T-helper 2 cell treated with Interferon-gamma antibody and Interleukin-4, amounts not matched to agents 5 μg/mL and 100 μg/mL, for 36 hours (primary cell): ENCODE results near the gene RNF38.
"Not testable (repeated sequence)": the region's sequence is repeated elsewhere in the genome, so short reads cannot be mapped to it uniquely, and the experiment has no call there.

ENCODE experiments used
- DNase-seq: peaks from one replicate; pipeline ENCODE4 v3.0.0; 2021; ENCODE audit warnings: low spot score
- H3K27ac Mint-ChIP-seq: one replicate; pipeline ENCODE4 v1.8.0; 2021; ENCODE audit warnings: mild to moderate bottlenecking, mixed read lengths
- H3K27me3 Mint-ChIP-seq: one replicate; pipeline ENCODE4 v1.8.0; 2021; ENCODE audit warnings: low read depth, mixed read lengths
- H3K36me3 Mint-ChIP-seq: one replicate; pipeline ENCODE4 v1.8.0; 2021; ENCODE audit warnings: low read depth, mixed read lengths
- H3K4me1 Mint-ChIP-seq: one replicate; pipeline ENCODE4 v1.8.0; 2021; ENCODE audit warnings: low read depth, mixed read lengths
- H3K4me3 Mint-ChIP-seq: one replicate; pipeline ENCODE4 v1.8.0; 2022; ENCODE audit warnings: mild to moderate bottlenecking, moderate library complexity, mixed read lengths
- H3K9me3 Mint-ChIP-seq: one replicate; pipeline ENCODE4 v1.8.0; 2021; ENCODE audit warnings: mixed read lengths

The RNF38 gene

DNA sequence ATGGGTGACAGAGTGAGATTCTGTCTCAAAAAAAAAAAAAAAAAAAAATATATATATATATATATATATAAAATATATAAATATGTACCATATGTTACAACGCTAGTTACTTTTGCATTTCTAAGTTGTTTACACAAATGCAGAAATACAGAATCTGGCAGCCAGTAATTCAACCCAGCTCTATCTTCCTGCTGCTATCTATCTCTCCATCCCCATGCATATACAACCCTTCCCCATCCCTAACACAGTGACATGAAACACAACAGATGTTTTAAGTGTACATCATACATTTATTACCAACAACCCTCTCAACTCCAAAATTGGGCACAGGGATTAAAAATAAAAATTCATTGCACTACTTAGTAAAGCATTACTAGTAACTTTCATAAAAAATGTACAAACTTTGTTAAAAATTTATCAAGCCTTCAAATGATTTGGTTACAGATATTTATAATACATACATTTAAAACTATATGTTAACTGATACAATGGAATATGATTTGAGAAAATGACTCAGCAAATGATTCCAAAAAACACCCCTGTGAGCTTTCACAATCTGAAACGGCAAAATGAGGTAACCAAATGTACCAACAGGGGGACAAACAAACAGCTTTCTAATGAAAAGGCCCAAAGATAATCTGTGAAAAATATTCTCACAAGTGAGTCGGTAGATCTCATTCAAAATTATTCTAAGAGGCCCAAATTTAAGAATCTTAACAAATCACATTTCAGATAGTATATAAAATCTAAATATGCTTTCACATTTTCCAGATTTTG lies 63.8 kb downstream of the RNF38 start:
- Mint-ChIP-seq H3K9me3 (no peaks in the 10 kb centered on the region), H3K4me3 (no peak overlapping the region), H3K4me1 (peaks cover 5% of the 10 kb centered on the region), H3K27ac (no peak overlapping the region), H3K27me3 (no peaks in the 10 kb centered on the region), H3K36me3 (peaks cover 38% of the 10 kb centered on the region)
- no peak for DNase-seq

DNA sequence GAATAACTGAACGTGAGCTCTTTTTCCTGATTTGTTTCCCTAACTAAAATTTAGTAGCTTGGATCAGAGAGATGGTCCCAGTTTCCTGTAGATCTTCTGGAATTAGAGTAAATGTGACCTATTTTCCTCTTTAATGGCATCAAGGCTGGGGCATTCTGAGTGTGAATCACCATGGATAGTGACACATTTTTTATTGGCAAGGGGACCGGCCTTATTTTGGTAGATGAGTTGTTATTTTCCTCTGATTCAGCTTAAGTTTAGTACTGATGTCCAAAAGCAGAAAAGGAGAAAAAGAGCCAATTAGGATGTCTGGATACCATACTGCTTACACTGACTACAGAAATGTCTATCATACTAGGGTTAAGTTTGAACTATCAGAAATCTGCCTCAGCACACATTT lies 68.1 kb downstream of the RNF38 start:
- H3K4me3 Mint-ChIP-seq, result no peak overlapping the region
- H3K27me3 Mint-ChIP-seq, result no peaks in the 10 kb centered on the region
- no peak for DNase-seq
- no peaks in the 10 kb centered on the region for H3K9me3 Mint-ChIP-seq
- no peak overlapping the region for H3K27ac Mint-ChIP-seq
- peaks cover 2% of the 10 kb centered on the region for H3K4me1 Mint-ChIP-seq
- peaks cover 12% of the 10 kb centered on the region for H3K36me3 Mint-ChIP-seq

DNA sequence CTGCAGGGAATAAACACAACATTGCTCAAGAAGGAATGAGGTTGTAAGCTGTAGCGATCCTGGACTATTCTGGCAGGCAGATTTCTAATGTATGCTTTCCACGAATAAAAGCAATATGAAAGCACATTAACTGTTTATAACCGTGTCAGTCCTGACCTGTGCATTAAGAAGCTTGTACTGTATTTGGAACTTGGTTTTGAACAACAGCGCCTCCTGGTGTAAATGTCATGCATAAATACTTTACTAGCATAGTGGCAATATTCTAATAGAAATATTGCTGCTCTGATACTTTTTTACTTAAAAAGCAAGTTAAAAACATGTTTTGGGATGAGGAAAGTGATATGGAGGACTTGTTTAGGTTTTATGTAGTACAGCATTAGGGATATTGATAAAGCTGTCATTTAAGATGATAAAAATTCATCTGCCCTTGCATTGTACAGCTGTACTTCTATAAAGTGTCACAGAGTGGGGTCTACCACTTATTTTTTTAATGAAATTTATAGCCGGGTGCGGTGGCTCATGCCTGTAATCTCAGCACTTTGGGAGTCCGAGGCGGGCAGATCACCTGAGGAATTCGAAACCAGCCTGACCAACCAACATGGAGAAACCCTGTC lies 71.2 kb downstream of the RNF38 start:
- no peak overlapping the region for H3K4me3 Mint-ChIP-seq
- H3K4me1 Mint-ChIP-seq, result no peaks in the 10 kb centered on the region
- no peak overlapping the region for H3K27ac Mint-ChIP-seq
- no peaks in the 10 kb centered on the region for H3K27me3 Mint-ChIP-seq
- H3K36me3 Mint-ChIP-seq, result no peaks in the 10 kb centered on the region
- no peaks in the 10 kb centered on the region for H3K9me3 Mint-ChIP-seq
- peak; percentile 14 for DNase-seq

DNA sequence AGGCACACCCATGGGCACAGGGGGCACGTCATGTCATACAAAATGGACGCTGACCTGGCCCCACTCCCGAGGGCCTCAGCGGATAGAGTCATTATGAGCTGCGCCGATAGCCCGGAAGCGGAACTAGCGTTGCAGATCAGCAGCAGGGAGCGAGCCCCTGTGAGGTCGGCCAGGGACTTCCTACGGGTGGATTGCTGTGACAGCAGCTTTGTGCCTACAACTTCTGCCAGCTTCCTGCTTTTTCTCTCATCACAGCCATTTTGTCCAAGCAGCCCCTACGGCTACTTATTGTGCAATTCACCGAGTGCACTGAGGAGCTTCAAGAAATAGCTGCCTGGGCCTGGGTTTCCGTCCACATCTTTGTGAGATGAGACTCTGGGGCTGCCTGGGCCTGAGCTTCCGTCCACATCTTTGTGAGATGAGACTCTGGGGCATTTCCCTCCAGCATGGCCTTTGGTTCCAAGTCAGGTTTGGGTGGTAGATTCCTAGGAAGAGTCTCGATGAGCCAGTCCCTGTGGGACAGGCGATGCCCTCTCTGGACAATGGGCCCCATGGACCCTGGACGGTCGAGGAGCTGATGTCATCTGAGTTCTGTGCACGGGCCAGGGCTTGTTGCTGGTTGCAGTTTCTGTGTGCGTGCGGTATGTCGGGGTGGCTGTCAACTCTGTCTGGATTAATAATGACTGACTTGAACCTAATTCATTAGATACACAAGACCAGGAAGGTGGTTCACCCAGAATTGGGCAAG lies 74.8 kb downstream of the RNF38 start:
- no peaks in the 10 kb centered on the region for H3K9me3 Mint-ChIP-seq
- H3K27me3 Mint-ChIP-seq, result no peaks in the 10 kb centered on the region
- H3K4me1 Mint-ChIP-seq, result no peaks in the 10 kb centered on the region
- no peaks in the 10 kb centered on the region for H3K36me3 Mint-ChIP-seq
- H3K4me3 Mint-ChIP-seq, result no peak overlapping the region
- H3K27ac Mint-ChIP-seq, result no peak overlapping the region
- no peak for DNase-seq

DNA sequence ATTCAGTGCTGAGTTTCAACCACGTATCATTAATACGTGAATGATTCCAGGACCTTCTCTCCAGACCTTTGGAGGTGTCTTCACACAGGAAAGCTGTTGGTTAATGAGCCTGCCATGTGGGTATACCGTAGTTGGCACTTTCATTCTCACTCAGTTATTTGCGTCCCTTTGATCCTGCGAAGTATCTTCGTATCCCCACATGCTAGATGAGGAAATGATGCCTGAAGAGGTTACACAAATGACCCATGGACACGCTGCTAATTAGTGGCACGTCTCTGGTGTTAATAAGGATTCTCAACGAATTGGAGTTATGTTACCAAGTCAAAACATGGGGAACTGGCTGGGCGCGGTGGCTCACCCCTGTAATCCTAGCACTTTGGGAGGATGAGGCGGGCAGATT lies 76.1 kb downstream of the RNF38 start:
- Mint-ChIP-seq H3K27me3 (no peaks in the 10 kb centered on the region), H3K4me3 (no peak overlapping the region), H3K4me1 (no peaks in the 10 kb centered on the region), H3K36me3 (no peaks in the 10 kb centered on the region), H3K9me3 (no peaks in the 10 kb centered on the region), H3K27ac (no peak overlapping the region)
- no peak for DNase-seq

DNA sequence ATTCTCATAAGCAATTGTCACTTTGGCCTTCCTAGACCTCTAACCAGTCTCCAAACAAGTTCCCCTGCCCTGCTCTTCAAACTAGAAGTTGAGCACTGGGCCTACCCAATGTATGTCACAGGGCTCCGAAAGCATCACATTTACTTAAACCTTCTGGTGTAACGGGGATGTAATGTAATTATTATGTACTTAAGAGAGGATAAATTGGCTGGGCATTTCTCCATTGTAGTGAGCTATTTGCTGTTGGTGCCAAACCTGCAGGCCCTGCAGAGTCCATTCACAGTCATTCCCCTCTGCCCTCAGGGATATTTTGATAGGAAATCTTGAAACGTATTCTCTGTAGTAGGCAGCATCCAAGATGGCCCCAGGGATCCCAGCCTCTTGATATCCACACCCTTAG lies 77.6 kb downstream of the RNF38 start:
- H3K36me3 Mint-ChIP-seq, result no peaks in the 10 kb centered on the region
- no peak overlapping the region for H3K27ac Mint-ChIP-seq
- no peaks in the 10 kb centered on the region for H3K9me3 Mint-ChIP-seq
- no peak overlapping the region for H3K4me3 Mint-ChIP-seq
- no peak for DNase-seq
- no peaks in the 10 kb centered on the region for H3K27me3 Mint-ChIP-seq
- H3K4me1 Mint-ChIP-seq, result no peaks in the 10 kb centered on the region

DNA sequence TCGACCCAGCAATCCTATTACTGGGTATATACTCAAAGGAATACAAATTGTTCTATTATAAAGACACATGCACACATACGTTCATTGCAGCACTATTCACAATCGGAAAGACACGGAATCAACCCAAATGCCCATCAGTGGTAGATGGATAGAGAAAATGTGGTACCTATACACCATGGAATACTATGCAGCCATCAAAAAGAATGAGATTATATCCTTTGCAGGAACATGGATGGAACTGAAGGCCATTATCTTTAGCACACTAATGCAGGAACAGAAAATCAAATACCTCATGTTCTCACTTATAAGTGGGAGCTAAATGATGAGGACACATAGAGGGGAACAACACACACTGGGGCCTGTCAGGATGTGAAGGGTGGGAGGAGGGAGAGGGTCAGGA lies 78.2 kb downstream of the RNF38 start:
- H3K27ac Mint-ChIP-seq, H3K9me3 Mint-ChIP-seq, H3K4me3 Mint-ChIP-seq, H3K27me3 Mint-ChIP-seq, DNase-seq, H3K4me1 Mint-ChIP-seq, H3K36me3 Mint-ChIP-seq: not testable (repeated sequence)

DNA sequence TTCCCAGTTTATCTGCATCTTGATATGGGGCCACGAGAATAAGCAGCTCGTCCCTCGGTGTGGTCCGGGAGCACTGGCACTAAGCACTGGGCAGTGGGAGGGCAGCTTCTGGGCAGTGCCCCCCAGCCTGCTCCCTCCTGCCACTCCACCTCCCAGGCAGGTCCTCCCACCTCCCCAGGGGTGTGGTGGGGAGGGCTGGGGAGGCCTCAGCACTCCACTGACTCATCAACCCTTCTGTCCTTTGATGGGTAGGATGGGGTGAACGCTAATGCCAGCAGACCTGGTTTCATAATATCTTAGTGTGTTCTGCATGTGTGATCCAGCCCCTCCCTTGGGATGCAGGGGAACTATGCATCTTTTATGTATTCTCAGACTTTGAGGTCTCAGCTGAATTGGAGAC lies 79.6 kb downstream of the RNF38 start:
- Mint-ChIP-seq H3K4me3 (no peak overlapping the region), H3K4me1 (no peaks in the 10 kb centered on the region), H3K36me3 (no peaks in the 10 kb centered on the region), H3K27me3 (peaks cover 4% of the 10 kb centered on the region), H3K27ac (no peak overlapping the region), H3K9me3 (no peaks in the 10 kb centered on the region)
- no peak for DNase-seq

DNA sequence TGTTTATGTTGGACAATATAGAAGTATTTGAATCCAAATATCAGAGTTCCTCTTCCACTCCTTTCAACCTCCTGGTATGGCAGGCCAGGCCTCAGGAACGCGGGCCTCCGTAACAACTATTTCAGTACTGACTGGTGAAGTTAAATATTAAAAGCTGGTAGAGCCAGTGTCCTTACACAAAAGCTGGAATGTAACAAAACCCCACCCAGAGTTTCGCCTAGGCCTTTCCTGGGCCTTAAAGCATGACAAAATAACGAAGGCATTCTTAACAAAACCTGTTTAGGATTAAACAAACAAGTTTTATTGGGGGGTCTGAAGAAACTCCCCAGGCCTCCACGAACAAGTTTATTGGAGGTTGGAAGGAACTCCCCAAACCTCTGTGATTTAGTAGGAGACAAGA lies 80.3 kb downstream of the RNF38 start:
- peaks cover 5% of the 10 kb centered on the region for H3K27me3 Mint-ChIP-seq
- no peaks in the 10 kb centered on the region for H3K4me1 Mint-ChIP-seq
- no peaks in the 10 kb centered on the region for H3K9me3 Mint-ChIP-seq
- no peak for DNase-seq
- H3K4me3 Mint-ChIP-seq, result no peak overlapping the region
- H3K36me3 Mint-ChIP-seq, result no peaks in the 10 kb centered on the region
- no peak overlapping the region for H3K27ac Mint-ChIP-seq

DNA sequence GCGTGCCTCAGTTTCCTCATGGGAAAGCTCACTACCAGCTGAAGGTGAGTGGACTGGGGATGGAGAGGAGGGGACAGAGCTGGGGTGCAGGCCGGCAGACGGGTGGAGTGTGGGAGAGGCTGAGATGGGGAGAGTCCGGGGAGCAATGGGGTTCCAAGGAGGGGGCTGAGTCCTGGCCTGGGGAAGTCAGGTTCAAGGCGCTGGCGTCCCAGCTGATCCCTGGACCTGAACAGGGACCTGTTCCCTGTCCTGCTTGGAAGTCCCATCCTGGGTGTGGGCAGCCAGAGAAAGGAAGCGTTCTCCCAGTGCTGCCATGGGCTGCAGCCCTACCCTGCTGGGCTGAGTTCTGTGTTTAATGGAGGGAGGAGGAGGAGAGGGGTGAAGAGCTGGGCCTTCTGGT lies 80.9 kb downstream of the RNF38 start:
- Mint-ChIP-seq H3K27ac (no peak overlapping the region), H3K4me1 (no peaks in the 10 kb centered on the region), H3K27me3 (peaks cover 5% of the 10 kb centered on the region), H3K4me3 (no peak overlapping the region), H3K9me3 (no peaks in the 10 kb centered on the region), H3K36me3 (no peaks in the 10 kb centered on the region)
- no peak for DNase-seq

DNA sequence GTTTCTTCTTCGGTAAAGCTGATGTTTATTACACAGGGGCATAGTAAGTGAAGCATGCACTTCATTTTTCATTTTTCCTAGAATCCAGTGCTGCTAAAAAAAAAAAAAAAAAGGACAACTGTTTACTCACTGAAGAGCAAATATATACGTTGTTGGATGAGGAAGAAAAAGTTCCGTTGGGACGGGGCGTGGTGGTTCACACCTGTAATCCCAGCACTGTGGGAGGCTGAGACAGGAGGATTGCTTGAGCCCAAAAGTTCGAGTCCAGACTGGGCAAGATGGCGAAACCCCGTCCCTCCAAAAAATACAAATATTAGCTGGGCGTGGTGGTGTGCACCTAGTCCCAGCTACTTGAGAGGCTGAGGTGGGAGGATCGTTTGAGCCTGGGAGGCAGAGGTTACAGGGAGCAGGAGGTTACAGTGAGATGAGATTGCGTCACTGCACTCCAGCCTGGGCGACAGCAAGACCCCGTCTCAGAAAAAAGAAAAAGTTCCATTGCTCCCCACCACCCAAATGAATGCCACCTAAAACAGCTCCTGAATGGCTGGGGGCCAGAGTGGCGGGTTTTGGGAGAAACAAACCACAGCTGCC lies 81.8 kb downstream of the RNF38 start:
- Mint-ChIP-seq H3K27ac (no peak overlapping the region), H3K27me3 (peaks cover 5% of the 10 kb centered on the region), H3K36me3 (no peaks in the 10 kb centered on the region), H3K4me1 (no peaks in the 10 kb centered on the region), H3K4me3 (no peak overlapping the region), H3K9me3 (no peaks in the 10 kb centered on the region)
- no peak for DNase-seq

DNA sequence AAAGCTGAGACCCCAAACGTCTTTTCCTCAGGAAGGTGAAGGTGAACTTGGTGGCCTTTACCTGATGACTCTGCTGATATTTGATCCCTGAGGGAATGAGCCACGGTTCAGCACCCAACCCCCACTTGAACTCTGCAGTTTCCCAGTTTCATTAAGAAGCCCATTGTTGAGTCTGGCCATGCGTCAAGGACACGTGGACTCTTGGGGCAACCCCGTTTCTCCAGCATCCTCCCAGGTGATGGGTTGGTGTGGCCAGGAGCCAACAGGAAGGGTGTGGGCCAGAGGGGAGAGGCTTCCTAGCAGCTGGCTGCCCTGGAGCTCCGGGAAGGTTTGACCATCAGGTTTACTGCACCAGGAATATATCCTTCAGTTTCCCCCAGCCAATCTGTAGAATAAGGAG lies 82.3 kb downstream of the RNF38 start:
- Mint-ChIP-seq H3K4me3 (no peak overlapping the region), H3K27me3 (peaks cover 5% of the 10 kb centered on the region)
- DNase-seq, result no peak

DNA sequence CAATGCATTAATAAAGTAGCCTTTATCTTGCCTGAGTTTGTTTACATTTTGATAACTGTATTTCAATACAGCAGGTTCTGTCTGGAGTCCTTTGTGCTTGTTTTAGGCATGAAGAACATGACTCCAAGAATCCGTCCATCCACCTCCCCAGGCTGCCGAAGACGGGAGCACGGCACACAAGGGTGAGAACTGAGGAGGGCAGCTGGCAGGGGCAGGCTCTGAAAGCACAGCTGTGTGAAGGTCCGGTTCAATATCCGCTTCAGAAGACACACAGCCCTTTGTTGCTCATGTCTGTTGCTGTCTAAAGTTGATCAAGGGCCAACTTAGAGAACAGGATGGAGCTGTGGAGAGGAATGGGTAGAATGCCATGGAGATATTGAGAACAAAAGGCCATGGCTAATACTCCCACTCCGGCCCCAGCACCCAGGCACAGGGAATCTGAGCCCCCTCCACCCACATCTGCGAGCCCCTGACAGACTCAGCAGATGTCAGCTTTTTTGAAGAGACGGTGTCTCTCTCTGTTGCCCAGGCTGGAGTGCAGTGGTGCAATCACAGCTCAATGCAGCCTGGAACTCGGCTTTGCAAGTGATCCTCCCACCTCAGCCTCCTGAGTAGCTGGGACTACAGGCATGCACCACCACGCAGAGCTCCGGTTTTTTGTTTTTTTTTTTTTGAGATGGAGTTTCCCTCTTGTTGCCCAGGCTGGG lies 83.3 kb downstream of the RNF38 start:
- H3K36me3 Mint-ChIP-seq, result no peaks in the 10 kb centered on the region
- H3K27ac Mint-ChIP-seq, result no peak overlapping the region
- DNase-seq, result no peak
- H3K27me3 Mint-ChIP-seq, result peaks cover 5% of the 10 kb centered on the region
- no peak overlapping the region for H3K4me3 Mint-ChIP-seq
- H3K9me3 Mint-ChIP-seq, result no peaks in the 10 kb centered on the region
- H3K4me1 Mint-ChIP-seq, result no peaks in the 10 kb centered on the region

More for the DNA sequence above, 82.3 kb downstream of the RNF38 start:
- Mint-ChIP-seq H3K36me3 (no peaks in the 10 kb centered on the region), H3K4me1 (no peaks in the 10 kb centered on the region), H3K27ac (no peak overlapping the region), H3K9me3 (no peaks in the 10 kb centered on the region)

DNA sequence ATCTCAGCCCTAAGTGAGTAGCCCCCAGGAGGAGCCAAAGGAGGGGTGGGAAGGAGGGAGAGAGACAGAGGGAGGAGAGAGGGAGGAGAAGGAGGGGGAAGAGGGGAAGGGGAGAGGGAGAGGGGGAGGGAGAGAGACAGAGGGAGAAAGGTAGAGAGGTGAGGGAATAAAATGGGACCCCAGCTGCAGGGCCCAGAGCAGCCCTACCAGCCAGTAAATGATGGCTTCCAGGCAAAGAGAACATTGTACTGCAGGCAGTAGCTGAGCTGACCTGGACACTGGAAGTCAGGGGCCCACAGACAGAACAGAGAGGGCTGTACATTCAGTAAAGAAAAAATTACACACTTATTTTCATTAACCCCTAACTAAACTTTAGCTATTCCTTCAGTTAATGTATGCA lies 84.0 kb downstream of the RNF38 start:
- no peak overlapping the region for H3K4me3 Mint-ChIP-seq
- DNase-seq, result no peak
- H3K36me3 Mint-ChIP-seq, result no peaks in the 10 kb centered on the region
- no peak overlapping the region for H3K27ac Mint-ChIP-seq
- H3K4me1 Mint-ChIP-seq, result no peaks in the 10 kb centered on the region
- H3K27me3 Mint-ChIP-seq, result peaks cover 5% of the 10 kb centered on the region
- no peaks in the 10 kb centered on the region for H3K9me3 Mint-ChIP-seq
